ENCODE data around the gene AGMO.

Gene AGMO

DNA sequence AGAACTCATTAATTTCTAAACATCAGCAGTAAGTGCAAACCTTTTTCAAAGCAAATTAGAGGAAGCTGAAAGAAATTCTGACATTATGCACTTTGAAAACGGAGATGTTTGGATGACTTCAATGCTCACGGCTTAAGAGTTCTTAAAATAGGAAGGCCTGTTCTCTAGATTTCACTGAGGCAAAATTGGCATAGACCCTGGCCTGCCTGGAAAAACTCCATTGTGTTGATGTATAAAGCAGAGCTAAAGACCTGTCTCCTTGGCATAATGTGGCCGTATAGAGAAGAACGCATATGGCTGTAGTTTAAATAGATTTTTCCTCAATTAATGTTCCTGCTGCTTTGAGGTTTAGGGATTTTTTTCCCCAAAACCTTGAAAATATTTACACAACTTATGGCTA, 24.5 kb upstream of the AGMO start:
- H4K8ac ChIP-seq (ENCODE audit: low read depth, low read length): no peak overlapping the region
- no peak overlapping the region for H3K56ac ChIP-seq (ENCODE audit: low read length)
- no CpG with 5 or more reads among the region's 4 CpGs for WGBS (ENCODE audit: extremely low coverage, insufficient coverage, low lambda C conversion rate)

DNA sequence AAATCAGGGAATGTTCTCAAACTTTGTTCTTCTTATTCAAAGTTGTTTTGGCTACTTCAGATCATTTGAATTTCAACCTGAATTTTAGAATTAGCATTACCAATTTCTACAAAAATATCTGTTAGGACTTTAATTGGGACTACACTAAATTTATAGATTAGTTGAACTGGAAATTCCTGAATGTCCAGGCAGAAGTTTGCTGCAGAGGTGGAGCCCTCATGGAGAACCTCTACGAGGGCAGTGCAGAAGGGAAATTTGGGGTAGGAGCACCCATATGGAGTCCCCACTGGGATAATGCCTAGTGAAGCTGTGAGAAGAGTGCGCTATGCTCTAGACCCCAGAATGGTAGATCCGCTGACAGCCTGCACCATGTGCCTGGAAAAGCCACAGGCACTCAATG, 22.8 kb upstream of the AGMO start:
- Histone ChIP-seq H3K79me1 (ENCODE audit: low read length) (no peaks in the 10 kb centered on the region), H4K8ac (ENCODE audit: low read depth, low read length) (no peak overlapping the region), H3K79me2 (ENCODE audit: control insufficient read depth, insufficient read depth, low read length) (no peaks in the 10 kb centered on the region), H3K27me3 (ENCODE audit: insufficient read depth, low read length, poor library complexity) (no peaks in the 10 kb centered on the region), H3K4me2 (ENCODE audit: low read length) (no peak overlapping the region), H3K4ac (ENCODE audit: low read depth, low read length) (no peak overlapping the region), H2AK5ac (ENCODE audit: low read length) (no peak overlapping the region), H2BK15ac (replicated peaks; ENCODE audit: low read depth) (no peak overlapping the region), H2BK5ac (ENCODE audit: low read length) (no peak overlapping the region), H3K9ac (ENCODE audit: low read length) (no peak overlapping the region), H3K36me3 (ENCODE audit: control insufficient read depth, insufficient read depth, low read length) (no peaks in the 10 kb centered on the region), H3K23ac (ENCODE audit: low read length) (no peak overlapping the region), H2BK120ac (ENCODE audit: low read depth, low read length) (no peak overlapping the region), H3K27ac (ENCODE audit: low read depth, low read length) (no peak overlapping the region), H3K4me3 (ENCODE audit: low read length) (no peak overlapping the region), H3K4me1 (ENCODE audit: control insufficient read depth, low read depth, low read length) (no peaks in the 10 kb centered on the region), H4K5ac (ENCODE audit: low read length) (no peak overlapping the region), H3K18ac (ENCODE audit: low read length) (no peak overlapping the region), H3K56ac (ENCODE audit: low read length) (no peak overlapping the region)
- WGBS (ENCODE audit: extremely low coverage, insufficient coverage, low lambda C conversion rate): no CpG with 5 or more reads among the region's 3 CpGs
- DNase-seq: no peak

More for the DNA sequence above, 24.5 kb upstream of the AGMO start:
- H2BK15ac ChIP-seq (replicated peaks; ENCODE audit: low read depth): no peak overlapping the region
- no peaks in the 10 kb centered on the region for H3K79me2 ChIP-seq (ENCODE audit: control insufficient read depth, insufficient read depth, low read length)
- no peak overlapping the region for H3K9ac ChIP-seq (ENCODE audit: low read length)
- H3K18ac ChIP-seq (ENCODE audit: low read length): no peak overlapping the region
- no peak overlapping the region for H3K4me2 ChIP-seq (ENCODE audit: low read length)
- no peaks in the 10 kb centered on the region for H3K4me1 ChIP-seq (ENCODE audit: control insufficient read depth, low read depth, low read length)
- H2BK120ac ChIP-seq (ENCODE audit: low read depth, low read length): no peak overlapping the region
- DNase-seq: no peak
- no peaks in the 10 kb centered on the region for H3K27me3 ChIP-seq (ENCODE audit: insufficient read depth, low read length, poor library complexity)
- no peaks in the 10 kb centered on the region for H3K79me1 ChIP-seq (ENCODE audit: low read length)
- H3K36me3 ChIP-seq (ENCODE audit: control insufficient read depth, insufficient read depth, low read length): no peaks in the 10 kb centered on the region
- no peak overlapping the region for H3K23ac ChIP-seq (ENCODE audit: low read length)
- H3K4me3 ChIP-seq (ENCODE audit: low read length): no peak overlapping the region
- H4K5ac ChIP-seq (ENCODE audit: low read length): no peak overlapping the region
- no peak overlapping the region for H3K27ac ChIP-seq (ENCODE audit: low read depth, low read length)
- no peak overlapping the region for H2AK5ac ChIP-seq (ENCODE audit: low read length)
- H2BK5ac ChIP-seq (ENCODE audit: low read length): no peak overlapping the region
- no peak overlapping the region for H3K4ac ChIP-seq (ENCODE audit: low read depth, low read length)

DNA sequence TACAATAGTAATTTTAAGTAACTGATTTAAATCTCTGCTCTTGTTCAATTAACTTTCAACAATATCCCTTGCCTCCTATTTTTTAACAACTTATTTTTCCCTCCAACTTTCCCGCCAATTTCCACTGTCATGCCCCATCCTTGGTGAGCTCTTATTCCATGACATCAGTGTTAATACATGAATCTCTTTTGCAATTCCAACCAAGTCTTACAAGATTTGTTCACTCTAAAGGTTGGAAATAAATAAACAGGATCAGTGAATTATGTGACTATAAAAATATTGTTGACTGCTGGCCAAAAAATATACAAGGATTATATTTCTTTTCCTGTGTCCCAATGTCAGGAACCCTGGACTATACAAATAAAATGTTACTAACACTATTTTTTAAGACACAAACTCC, 21.0 kb upstream of the AGMO start:
- Histone ChIP-seq H4K8ac (ENCODE audit: low read depth, low read length) (no peak overlapping the region), H3K56ac (ENCODE audit: low read length) (no peak overlapping the region), H3K27ac (ENCODE audit: low read depth, low read length) (no peak overlapping the region), H3K79me1 (ENCODE audit: low read length) (no peaks in the 10 kb centered on the region), H3K4me1 (ENCODE audit: control insufficient read depth, low read depth, low read length) (no peaks in the 10 kb centered on the region), H3K9ac (ENCODE audit: low read length) (no peak overlapping the region), H2BK120ac (ENCODE audit: low read depth, low read length) (no peak overlapping the region), H2BK15ac (replicated peaks; ENCODE audit: low read depth) (no peak overlapping the region), H3K27me3 (ENCODE audit: insufficient read depth, low read length, poor library complexity) (no peaks in the 10 kb centered on the region), H3K79me2 (ENCODE audit: control insufficient read depth, insufficient read depth, low read length) (no peaks in the 10 kb centered on the region), H3K23ac (ENCODE audit: low read length) (no peak overlapping the region), H3K4me2 (ENCODE audit: low read length) (no peak overlapping the region), H3K36me3 (ENCODE audit: control insufficient read depth, insufficient read depth, low read length) (no peaks in the 10 kb centered on the region), H3K18ac (ENCODE audit: low read length) (no peak overlapping the region), H2AK5ac (ENCODE audit: low read length) (no peak overlapping the region), H2BK5ac (ENCODE audit: low read length) (no peak overlapping the region), H3K4ac (ENCODE audit: low read depth, low read length) (no peak overlapping the region), H4K5ac (ENCODE audit: low read length) (no peak overlapping the region), H3K4me3 (ENCODE audit: low read length) (no peak overlapping the region)
- DNase-seq: no peak
- no CpG with 5 or more reads among the region's 1 CpG for WGBS (ENCODE audit: extremely low coverage, insufficient coverage, low lambda C conversion rate)

DNA sequence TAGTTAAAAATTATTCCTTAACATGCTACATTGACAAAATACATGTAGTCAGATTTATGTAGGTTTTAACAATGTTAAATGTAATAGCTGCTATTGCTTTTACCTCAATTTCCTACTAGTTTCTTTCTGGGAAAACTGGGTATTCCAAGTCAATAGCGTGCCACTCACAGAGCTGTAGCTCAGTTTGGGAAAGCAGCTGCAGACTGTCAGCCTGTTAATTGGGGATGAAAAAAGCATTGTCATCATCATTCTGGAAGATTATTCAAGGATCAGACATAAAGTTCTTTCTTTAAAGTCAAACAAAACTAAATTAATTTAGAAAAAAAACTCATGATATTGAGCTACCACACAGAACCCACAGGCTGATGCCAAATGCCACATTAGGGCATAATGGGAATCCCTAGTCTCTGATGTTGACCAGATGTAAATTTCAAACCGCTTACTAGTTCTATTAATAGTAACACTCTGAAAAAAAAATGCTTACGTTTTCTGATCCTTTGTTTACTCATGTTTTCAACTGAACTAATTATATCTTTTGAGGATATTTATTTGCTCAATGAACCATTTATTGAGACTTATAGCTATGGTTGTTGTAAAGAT, 19.6 kb upstream of the AGMO start:
- Histone ChIP-seq H4K8ac (ENCODE audit: low read depth, low read length) (no peak overlapping the region), H2BK120ac (ENCODE audit: low read depth, low read length) (no peak overlapping the region), H4K5ac (ENCODE audit: low read length) (no peak overlapping the region), H3K4me1 (ENCODE audit: control insufficient read depth, low read depth, low read length) (no peaks in the 10 kb centered on the region), H3K27ac (ENCODE audit: low read depth, low read length) (no peak overlapping the region), H3K4me2 (ENCODE audit: low read length) (no peak overlapping the region), H3K23ac (ENCODE audit: low read length) (no peak overlapping the region), H3K79me1 (ENCODE audit: low read length) (no peaks in the 10 kb centered on the region), H2BK5ac (ENCODE audit: low read length) (no peak overlapping the region), H2AK5ac (ENCODE audit: low read length) (no peak overlapping the region), H3K18ac (ENCODE audit: low read length) (no peak overlapping the region), H2BK15ac (replicated peaks; ENCODE audit: low read depth) (no peak overlapping the region), H3K79me2 (ENCODE audit: control insufficient read depth, insufficient read depth, low read length) (no peaks in the 10 kb centered on the region), H3K56ac (ENCODE audit: low read length) (no peak overlapping the region), H3K27me3 (ENCODE audit: insufficient read depth, low read length, poor library complexity) (no peaks in the 10 kb centered on the region), H3K4me3 (ENCODE audit: low read length) (no peak overlapping the region), H3K9ac (ENCODE audit: low read length) (no peak overlapping the region), H3K36me3 (ENCODE audit: control insufficient read depth, insufficient read depth, low read length) (no peaks in the 10 kb centered on the region), H3K4ac (ENCODE audit: low read depth, low read length) (no peak overlapping the region)
- DNase-seq: no peak
- WGBS (ENCODE audit: extremely low coverage, insufficient coverage, low lambda C conversion rate): no CpG with 5 or more reads among the region's 3 CpGs

DNA sequence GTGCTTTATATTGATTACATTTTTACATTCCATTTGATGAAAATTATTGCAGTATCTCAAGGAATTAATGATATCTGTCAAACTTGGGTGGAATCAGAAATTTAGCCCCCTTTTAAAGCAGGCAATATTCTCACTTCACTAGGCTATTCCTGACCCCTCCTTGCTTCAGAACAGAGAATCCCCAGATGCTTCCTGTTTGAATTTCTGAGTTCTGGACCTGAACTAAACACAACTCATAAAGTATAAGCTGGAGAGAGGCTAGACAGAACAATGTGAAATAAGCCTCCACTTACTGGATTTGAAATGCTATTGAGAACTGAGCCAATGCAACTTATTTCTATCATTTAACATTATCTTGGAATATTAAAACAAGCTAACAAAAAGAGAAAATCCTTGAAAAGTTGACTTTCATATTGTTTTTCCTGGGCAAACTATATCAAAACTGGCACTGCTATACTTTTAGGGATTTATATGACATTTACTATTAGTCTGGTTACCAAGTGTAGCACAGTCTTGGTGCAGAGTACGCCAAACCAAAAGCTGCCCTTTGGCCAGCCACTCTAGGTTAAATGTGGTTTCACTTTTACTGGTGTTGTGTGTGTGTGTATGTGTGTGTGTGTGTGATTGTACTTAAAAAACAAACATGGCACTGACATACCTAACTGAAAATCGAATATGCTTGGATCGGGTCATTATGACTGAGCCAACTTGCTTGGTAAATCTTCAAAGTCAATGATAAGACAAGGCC, 19.0 kb upstream of the AGMO start:
- H3K79me2 ChIP-seq (ENCODE audit: control insufficient read depth, insufficient read depth, low read length): no peaks in the 10 kb centered on the region
- no peaks in the 10 kb centered on the region for H3K4me1 ChIP-seq (ENCODE audit: control insufficient read depth, low read depth, low read length)
- H3K9ac ChIP-seq (ENCODE audit: low read length): no peak overlapping the region
- no peak overlapping the region for H4K8ac ChIP-seq (ENCODE audit: low read depth, low read length)
- no peak overlapping the region for H2BK15ac ChIP-seq (replicated peaks; ENCODE audit: low read depth)
- H3K27ac ChIP-seq (ENCODE audit: low read depth, low read length): no peak overlapping the region
- no peak overlapping the region for H4K5ac ChIP-seq (ENCODE audit: low read length)
- H3K36me3 ChIP-seq (ENCODE audit: control insufficient read depth, insufficient read depth, low read length): no peaks in the 10 kb centered on the region
- no peak overlapping the region for H2AK5ac ChIP-seq (ENCODE audit: low read length)
- H3K4ac ChIP-seq (ENCODE audit: low read depth, low read length): no peak overlapping the region
- H3K18ac ChIP-seq (ENCODE audit: low read length): no peak overlapping the region
- H3K23ac ChIP-seq (ENCODE audit: low read length): no peak overlapping the region
- no peak overlapping the region for H2BK5ac ChIP-seq (ENCODE audit: low read length)
- no peak overlapping the region for H3K4me3 ChIP-seq (ENCODE audit: low read length)
- H2BK120ac ChIP-seq (ENCODE audit: low read depth, low read length): no peak overlapping the region
- no CpG with 5 or more reads among the region's 3 CpGs for WGBS (ENCODE audit: extremely low coverage, insufficient coverage, low lambda C conversion rate)
- H3K27me3 ChIP-seq (ENCODE audit: insufficient read depth, low read length, poor library complexity): no peaks in the 10 kb centered on the region
- H3K79me1 ChIP-seq (ENCODE audit: low read length): no peaks in the 10 kb centered on the region
- H3K4me2 ChIP-seq (ENCODE audit: low read length): no peak overlapping the region
- no peak overlapping the region for H3K56ac ChIP-seq (ENCODE audit: low read length)
- DNase-seq: no peak

DNA sequence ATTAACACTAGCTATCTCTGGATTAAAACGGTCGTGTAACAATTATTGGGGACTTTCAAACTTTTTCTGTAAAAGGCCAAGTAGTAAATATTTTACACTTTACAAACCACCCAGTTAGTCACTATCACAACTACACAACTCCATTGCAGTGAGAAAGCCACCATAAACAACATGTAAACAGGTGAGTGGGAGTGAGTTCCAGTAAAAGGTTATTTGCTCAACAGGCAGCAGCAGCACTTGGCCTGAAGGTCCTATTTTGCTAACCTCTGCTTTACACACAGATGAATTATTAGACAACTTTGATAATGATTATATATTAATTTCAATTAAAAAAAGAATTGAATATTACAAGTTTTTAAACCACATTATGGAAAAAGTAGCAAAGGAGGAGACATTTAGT, 15.8 kb upstream of the AGMO start:
- H3K4me3 ChIP-seq (ENCODE audit: low read length): no peak overlapping the region
- no peak overlapping the region for H3K4ac ChIP-seq (ENCODE audit: low read depth, low read length)
- no peak overlapping the region for H3K23ac ChIP-seq (ENCODE audit: low read length)
- no peak overlapping the region for H3K9ac ChIP-seq (ENCODE audit: low read length)
- H2BK15ac ChIP-seq (replicated peaks; ENCODE audit: low read depth): no peak overlapping the region
- H2AK5ac ChIP-seq (ENCODE audit: low read length): no peak overlapping the region
- no peak overlapping the region for H2BK5ac ChIP-seq (ENCODE audit: low read length)
- H3K79me1 ChIP-seq (ENCODE audit: low read length): no peaks in the 10 kb centered on the region
- no peak overlapping the region for H3K18ac ChIP-seq (ENCODE audit: low read length)
- no peaks in the 10 kb centered on the region for H3K79me2 ChIP-seq (ENCODE audit: control insufficient read depth, insufficient read depth, low read length)
- no peak overlapping the region for H4K8ac ChIP-seq (ENCODE audit: low read depth, low read length)
- no peak overlapping the region for H3K56ac ChIP-seq (ENCODE audit: low read length)
- no peaks in the 10 kb centered on the region for H3K36me3 ChIP-seq (ENCODE audit: control insufficient read depth, insufficient read depth, low read length)
- H3K4me2 ChIP-seq (ENCODE audit: low read length): no peak overlapping the region
- no peaks in the 10 kb centered on the region for H3K27me3 ChIP-seq (ENCODE audit: insufficient read depth, low read length, poor library complexity)
- no peak overlapping the region for H2BK120ac ChIP-seq (ENCODE audit: low read depth, low read length)
- no peak for DNase-seq
- no peak overlapping the region for H4K5ac ChIP-seq (ENCODE audit: low read length)
- no peaks in the 10 kb centered on the region for H3K4me1 ChIP-seq (ENCODE audit: control insufficient read depth, low read depth, low read length)
- WGBS (ENCODE audit: extremely low coverage, insufficient coverage, low lambda C conversion rate): no CpG with 5 or more reads among the region's 2 CpGs
- H3K27ac ChIP-seq (ENCODE audit: low read depth, low read length): no peak overlapping the region

Data from mesendoderm (in vitro differentiated cells).